WTC11 (cell line): ENCODE results near the gene ANXA2. TPM values are rescaled to one million over a fixed set of nuclear protein-coding genes. Genes with fewer than 3 reads are reported as not detected.

Experiments
- ATAC-seq: fragments of 200-7000 bp; cut with Tn5 transposase; 2 replicates; pipeline ENCODE4 v1.10.0; 2021; ENCODE audit warnings: mild to moderate bottlenecking, moderate library complexity
- CTCF ChIA-PET: fragments of 300-600 bp; sonication (Branson Sonifier 250); formaldehyde crosslinking; loops from one replicate; lab custom pipeline; 2021; ENCODE audit warnings: antibody characterized with exemption; lab: Charles Lee
- POLR2A ChIA-PET: fragments of 350-600 bp; sonication (Branson Sonifier 250); formaldehyde crosslinking; loops from one replicate; lab custom pipeline; 2021; ENCODE audit warnings: antibody characterized with exemption; lab: Charles Lee
- DNase-seq: peaks from one replicate; pipeline ENCODE4 v3.0.0; 2021; ENCODE audit warnings: low spot score
- H3K27ac Mint-ChIP-seq: 2 replicates; pipeline ENCODE4 v1.8.0; 2021; ENCODE audit warnings: mixed read lengths
- H3K27me3 Mint-ChIP-seq: 2 replicates; pipeline ENCODE4 v1.8.0; 2021; ENCODE audit warnings: low read depth, mild to moderate bottlenecking, moderate library complexity, mixed read lengths
- H3K36me3 Mint-ChIP-seq: 2 replicates; pipeline ENCODE4 v1.8.0; 2021; ENCODE audit warnings: mixed read lengths
- H3K4me1 Mint-ChIP-seq: 2 replicates; pipeline ENCODE4 v1.8.0; 2022; ENCODE audit warnings: mixed read lengths
- H3K4me3 Mint-ChIP-seq: 2 replicates; pipeline ENCODE4 v1.8.0; 2021; ENCODE audit warnings: mild to moderate bottlenecking, moderate library complexity, mixed read lengths
- H3K9me3 Mint-ChIP-seq: 2 replicates; pipeline ENCODE4 v1.8.0; 2021; ENCODE audit warnings: mixed read lengths
- ATF1 ChIP-seq: sonication (generic); formaldehyde crosslinking; IDR thresholded peaks from 2 replicates; pipeline ENCODE4 v1.8.1; 2023; ENCODE audit warnings: mild to moderate bottlenecking, moderate library complexity, missing genetic modification reagents
- CREB1 ChIP-seq: sonication (generic); formaldehyde crosslinking; IDR thresholded peaks from 2 replicates; pipeline ENCODE4 v1.8.0; 2023; ENCODE audit warnings: mild to moderate bottlenecking, missing genetic modification reagents
- CREM ChIP-seq: sonication (generic); formaldehyde crosslinking; IDR thresholded peaks from 2 replicates; pipeline ENCODE4 v1.8.1; 2022; ENCODE audit warnings: mild to moderate bottlenecking, missing genetic modification reagents, moderate library complexity
- E2F1 ChIP-seq: sonication (generic); formaldehyde crosslinking; IDR thresholded peaks from 2 replicates; pipeline ENCODE4 v1.8.0; 2022; ENCODE audit warnings: mild to moderate bottlenecking, missing genetic modification reagents
- E2F5 ChIP-seq: sonication (generic); formaldehyde crosslinking; IDR thresholded peaks from 2 replicates; pipeline ENCODE4 v1.8.1; 2022; ENCODE audit warnings: mild to moderate bottlenecking, moderate library complexity, missing genetic modification reagents
- ETV6 ChIP-seq: sonication (generic); formaldehyde crosslinking; IDR thresholded peaks from 2 replicates; pipeline ENCODE4 v1.8.1; 2022; ENCODE audit warnings: mild to moderate bottlenecking, missing genetic modification reagents
- FOXJ3 ChIP-seq: sonication (generic); formaldehyde crosslinking; IDR thresholded peaks from 2 replicates; pipeline ENCODE4 v1.9.0; 2021; ENCODE audit warnings: missing genetic modification reagents, mild to moderate bottlenecking, borderline replicate concordance
- FOXK1 ChIP-seq: sonication (generic); formaldehyde crosslinking; IDR thresholded peaks from 2 replicates; pipeline ENCODE4 v1.8.0; 2022; ENCODE audit warnings: mild to moderate bottlenecking, moderate library complexity, missing genetic modification reagents
- GABPB1 ChIP-seq: sonication (generic); formaldehyde crosslinking; IDR thresholded peaks from 2 replicates; pipeline ENCODE4 v1.8.1; 2023; ENCODE audit warnings: mild to moderate bottlenecking, missing genetic modification reagents
- GTF2I ChIP-seq: fragments of 250-450 bp; sonication (Bioruptor Pico); conservative IDR thresholded peaks from 2 replicates; pipeline ENCODE4 v1.4.0; 2021; ENCODE audit warnings: mild to moderate bottlenecking
- MLX ChIP-seq: sonication (generic); formaldehyde crosslinking; IDR thresholded peaks from 2 replicates; pipeline ENCODE4 v1.8.1; 2023; ENCODE audit warnings: mild to moderate bottlenecking, missing genetic modification reagents, moderate library complexity
- MXD4 ChIP-seq: fragments of 250-450 bp; sonication (Bioruptor Pico); IDR thresholded peaks from 2 replicates; pipeline ENCODE4 v1.8.0; 2021; ENCODE audit warnings: mild to moderate bottlenecking, moderate library complexity, borderline replicate concordance
- NFATC4 ChIP-seq: fragments of 250-450 bp; sonication (Bioruptor Pico); IDR thresholded peaks from 2 replicates; pipeline ENCODE4 v1.9.0; 2021; ENCODE audit warnings: mild to moderate bottlenecking
- RELA ChIP-seq: sonication (generic); formaldehyde crosslinking; IDR thresholded peaks from 2 replicates; pipeline ENCODE4 v1.8.1; 2022; ENCODE audit warnings: missing genetic modification reagents, mild to moderate bottlenecking, borderline replicate concordance
- SOX15 ChIP-seq: fragments of 250-450 bp; sonication (Bioruptor Pico); IDR thresholded peaks from 2 replicates; pipeline ENCODE4 v1.9.0; 2021; ENCODE audit warnings: mild to moderate bottlenecking
- TP53 ChIP-seq: sonication (generic); formaldehyde crosslinking; IDR thresholded peaks from 2 replicates; pipeline ENCODE4 v1.8.1; 2023; ENCODE audit warnings: mild to moderate bottlenecking, missing genetic modification reagents
- USF1 ChIP-seq: sonication (generic); formaldehyde crosslinking; IDR thresholded peaks from 2 replicates; pipeline ENCODE4 v1.8.0; 2022; ENCODE audit warnings: mild to moderate bottlenecking, missing genetic modification reagents
- USF2 ChIP-seq: sonication (generic); formaldehyde crosslinking; IDR thresholded peaks from 2 replicates; pipeline ENCODE4 v1.8.1; 2023; ENCODE audit warnings: mild to moderate bottlenecking, missing genetic modification reagents, moderate library complexity
- ZMAT4 ChIP-seq: fragments of 250-450 bp; sonication (Bioruptor Pico); IDR thresholded peaks from 2 replicates; pipeline ENCODE4 v1.9.0; 2021; ENCODE audit warnings: mild to moderate bottlenecking
- ZNF121 ChIP-seq: sonication (generic); formaldehyde crosslinking; IDR thresholded peaks from 2 replicates; pipeline ENCODE4 v1.8.0; 2023; ENCODE audit warnings: missing genetic modification reagents
- ZNF138 ChIP-seq: sonication (generic); formaldehyde crosslinking; conservative IDR thresholded peaks from 2 replicates; pipeline ENCODE4 v1.8.1; 2022; ENCODE audit warnings: mild to moderate bottlenecking, moderate library complexity, missing genetic modification reagents
- ZNF281 ChIP-seq: sonication (generic); formaldehyde crosslinking; IDR thresholded peaks from 2 replicates; pipeline ENCODE4 v1.8.0; 2023; ENCODE audit warnings: mild to moderate bottlenecking, missing genetic modification reagents
- total RNA-seq: library from RNA; stranded (reverse); gene quantifications from 3 replicates; pipeline ENCODE4 v1.2.3, GENCODE V29; 2021

Gene ANXA2
- total RNA-seq, 1 experiment from 2014 or later: 152 TPM

GRCh38 chr15:60408463-60408981 lies 10.7 kb upstream of the ANXA2 start (continued):
- TF ChIP-seq NFATC4 (CRISPR knock-in tag) (no peak), ZNF138 (CRISPR knock-in tag) (no peak), RELA (CRISPR knock-in tag) (no peak)
- TF ChIP-seq, all 79 proteins: peak for 0

GRCh38 chr15:60407415-60407805 lies 9.6 kb upstream of the ANXA2 start:
- TF ChIP-seq E2F1 (CRISPR knock-in tag) (no peak), MLX (CRISPR knock-in tag) (no peak), MXD4 (no peak), ZMAT4 (CRISPR knock-in tag) (no peak), ETV6 (CRISPR knock-in tag) (no peak), USF1 (CRISPR knock-in tag) (no peak), USF2 (no peak)
- TF ChIP-seq, all 79 proteins: peak for 0
- Mint-ChIP-seq H3K27ac (no peak overlapping the region), H3K4me1 (peaks cover 4% of the 10 kb centered on the region), H3K4me3 (no peak overlapping the region), H3K9me3 (no peaks in the 10 kb centered on the region), H3K36me3 (no peaks in the 10 kb centered on the region), H3K27me3 (no peaks in the 10 kb centered on the region)
- no peak for DNase-seq
- CTCF ChIA-PET: no interaction called here
- POLR2A ChIA-PET: no interaction called here
- no peak for ATAC-seq

- DNase-seq: no peak
- no peak; the same call in 1 of the 2 replicates for ATAC-seq
- no peak overlapping the region for H3K4me3 Mint-ChIP-seq
- no peaks in the 10 kb centered on the region for H3K9me3 Mint-ChIP-seq
- H3K36me3 Mint-ChIP-seq: no peaks in the 10 kb centered on the region
- ChIA-PET POLR2A (no interaction called here), CTCF (interaction anchor here (0.8 kb wide), 1 partner anchor 9 kb away, joined by 3 read pairs; no protein-coding TSS in a partner anchor)
- no peak for TF ChIP-seq MLX (CRISPR knock-in tag)
- TF ChIP-seq GTF2I (CRISPR knock-in tag): no peak
- no peak for TF ChIP-seq FOXJ3
- no peak for TF ChIP-seq GABPB1
- no peak for TF ChIP-seq E2F5 (CRISPR knock-in tag)
- no peak for TF ChIP-seq TP53
- TF ChIP-seq ZNF138 (CRISPR knock-in tag): no peak
- TF ChIP-seq ZNF121: no peak
- no peak for TF ChIP-seq CREM
- TF ChIP-seq ATF1 (CRISPR knock-in tag): no peak
- no peak for TF ChIP-seq CREB1 (CRISPR knock-in tag)
- TF ChIP-seq FOXK1: no peak
- no peak for TF ChIP-seq ZNF281
- TF ChIP-seq SOX15 (CRISPR knock-in tag): no peak
- peaks cover 4% of the 10 kb centered on the region for H3K4me1 Mint-ChIP-seq
- no peaks in the 10 kb centered on the region for H3K27me3 Mint-ChIP-seq
- no peak overlapping the region for H3K27ac Mint-ChIP-seq
Observed at GRCh38 chr15:60406513-60407414, 9.0 kb upstream of the ANXA2 start.
